ENCODE measurements around the gene ATP8B4.

ATP8B4 gene

DNA sequence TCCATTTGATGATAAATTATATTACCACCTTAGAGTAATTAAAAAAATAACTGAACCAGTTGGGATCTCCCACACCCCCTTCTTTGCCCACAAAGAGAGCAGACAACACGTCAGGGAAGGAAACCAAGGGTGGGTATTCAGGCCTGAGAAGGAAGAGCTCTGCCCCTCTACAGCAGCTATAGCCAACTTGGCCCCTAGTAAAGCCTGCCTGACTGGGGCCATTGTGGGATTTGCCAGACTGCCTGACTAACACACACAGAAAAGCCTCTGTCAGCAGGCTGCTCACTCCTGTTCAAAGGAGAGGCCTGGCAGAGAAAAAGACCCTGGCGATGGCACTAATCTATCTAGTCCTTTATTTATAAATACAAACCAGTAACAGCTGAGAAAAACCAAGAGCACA is 41.4 kb downstream of the ATP8B4 start:
- DNase-seq (ENCODE audit: low read depth, low spot score), result no peak
- Histone ChIP-seq H3K36me3 (ENCODE audit: control insufficient read depth, insufficient read depth, low read length) (no peaks in the 10 kb centered on the region), H3K27ac (ENCODE audit: low read length) (no peak overlapping the region), H3K27me3 (ENCODE audit: control insufficient read depth, insufficient read depth, low read length) (no peaks in the 10 kb centered on the region), H3K9me3 (ENCODE audit: control insufficient read depth, insufficient read depth, low read length) (no peaks in the 10 kb centered on the region), H3K4me1 (ENCODE audit: control insufficient read depth, insufficient read depth, low read length) (no peaks in the 10 kb centered on the region), H3K4me3 (ENCODE audit: low read length) (no peak overlapping the region)
- WGBS (ENCODE audit: insufficient coverage, insufficient read length), result no CpG with 5 or more reads among the region's 2 CpGs

DNA sequence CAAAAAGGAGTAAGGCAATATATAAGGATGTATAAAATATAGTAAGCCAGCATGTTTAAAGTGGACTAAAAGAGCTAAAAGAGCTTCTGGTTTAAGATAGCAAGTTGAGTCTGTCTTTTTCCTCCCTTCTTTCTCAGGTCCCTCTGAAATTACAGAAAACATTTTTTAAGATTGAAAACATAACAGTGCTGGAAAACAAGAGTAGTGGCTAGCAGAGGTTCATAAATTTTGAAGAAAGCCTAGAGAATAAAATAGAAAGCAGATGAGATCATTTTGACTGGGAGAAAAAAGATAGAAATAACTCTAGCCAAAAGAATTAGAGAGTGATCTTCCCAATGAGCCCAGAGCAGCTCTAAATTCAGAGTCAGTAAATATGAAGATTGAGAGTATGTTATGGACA is 41.9 kb downstream of the ATP8B4 start:
- no peaks in the 10 kb centered on the region for H3K9me3 ChIP-seq (ENCODE audit: control insufficient read depth, insufficient read depth, low read length)
- no peak for DNase-seq (ENCODE audit: low read depth, low spot score)
- no peaks in the 10 kb centered on the region for H3K27me3 ChIP-seq (ENCODE audit: control insufficient read depth, insufficient read depth, low read length)
- no peaks in the 10 kb centered on the region for H3K4me1 ChIP-seq (ENCODE audit: control insufficient read depth, insufficient read depth, low read length)
- no peaks in the 10 kb centered on the region for H3K36me3 ChIP-seq (ENCODE audit: control insufficient read depth, insufficient read depth, low read length)
- no peak overlapping the region for H3K4me3 ChIP-seq (ENCODE audit: low read length)
- H3K27ac ChIP-seq (ENCODE audit: low read length), result no peak overlapping the region

DNA sequence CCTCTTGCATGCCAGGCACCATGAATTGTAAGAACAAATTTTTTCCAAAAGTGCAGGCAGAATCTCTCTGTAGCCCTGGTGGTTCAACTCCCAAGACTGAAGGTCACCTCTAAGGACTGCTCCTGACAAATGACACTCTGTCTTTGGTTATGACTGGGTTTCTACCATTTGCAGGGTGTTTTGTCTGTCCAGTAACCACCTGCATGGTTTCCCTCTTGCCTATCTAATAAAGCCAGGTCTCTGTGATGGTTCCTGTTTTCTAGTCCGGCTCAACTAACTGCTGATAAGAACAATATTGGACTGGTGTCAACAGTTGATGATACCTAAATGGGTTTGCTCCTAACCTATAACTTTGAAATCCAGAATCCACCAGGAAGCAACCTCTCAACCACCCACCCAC is 43.7 kb downstream of the ATP8B4 start:
- Histone ChIP-seq H3K4me1 (ENCODE audit: control insufficient read depth, insufficient read depth, low read length) (no peaks in the 10 kb centered on the region), H3K4me3 (ENCODE audit: low read length) (no peak overlapping the region), H3K36me3 (ENCODE audit: control insufficient read depth, insufficient read depth, low read length) (no peaks in the 10 kb centered on the region), H3K9me3 (ENCODE audit: control insufficient read depth, insufficient read depth, low read length) (no peaks in the 10 kb centered on the region), H3K27me3 (ENCODE audit: control insufficient read depth, insufficient read depth, low read length) (no peaks in the 10 kb centered on the region), H3K27ac (ENCODE audit: low read length) (no peak overlapping the region)
- WGBS (ENCODE audit: insufficient coverage, insufficient read length), result no CpG with 5 or more reads among the region's 1 CpG
- no peak for DNase-seq (ENCODE audit: low read depth, low spot score)

DNA sequence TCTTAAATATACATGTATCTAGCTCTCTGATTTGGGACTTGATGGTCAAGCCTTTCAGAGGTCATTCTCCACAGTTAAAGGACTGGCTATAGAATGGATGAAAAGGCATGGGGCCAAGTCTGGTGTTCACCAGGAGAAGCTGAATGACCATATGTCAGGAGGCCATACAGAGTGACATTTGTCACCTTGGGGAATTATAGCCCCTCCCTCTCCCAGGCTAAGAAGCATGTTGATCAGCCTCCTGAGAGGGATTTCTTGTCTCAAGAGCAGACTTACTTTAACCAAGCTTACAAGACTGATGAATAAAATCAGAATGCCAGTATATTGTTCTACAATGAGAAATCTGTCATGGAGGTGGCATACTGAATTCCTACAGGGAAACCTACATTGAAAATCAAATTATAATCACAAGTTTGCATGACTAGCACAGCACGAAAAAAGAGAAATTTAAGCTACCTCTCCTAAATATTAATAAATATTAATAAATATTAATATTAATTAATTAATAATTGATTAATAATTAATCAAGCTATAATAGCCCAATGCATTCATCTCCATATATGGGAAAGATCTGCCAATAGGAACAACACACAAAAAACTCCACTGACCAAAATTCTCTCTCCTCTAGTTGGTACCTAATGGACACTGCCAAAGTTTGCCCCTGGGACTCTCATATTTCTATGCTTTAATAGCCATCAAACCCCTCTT is 47.3 kb downstream of the ATP8B4 start:
- Histone ChIP-seq H3K4me3 (ENCODE audit: low read length) (no peak overlapping the region), H3K27me3 (ENCODE audit: control insufficient read depth, insufficient read depth, low read length) (no peaks in the 10 kb centered on the region), H3K4me1 (ENCODE audit: control insufficient read depth, insufficient read depth, low read length) (no peaks in the 10 kb centered on the region), H3K36me3 (ENCODE audit: control insufficient read depth, insufficient read depth, low read length) (no peaks in the 10 kb centered on the region), H3K9me3 (ENCODE audit: control insufficient read depth, insufficient read depth, low read length) (no peaks in the 10 kb centered on the region), H3K27ac (ENCODE audit: low read length) (no peak overlapping the region)
- no peak for DNase-seq (ENCODE audit: low read depth, low spot score)
- no CpG with 5 or more reads among the region's 1 CpG for WGBS (ENCODE audit: insufficient coverage, insufficient read length)

DNA sequence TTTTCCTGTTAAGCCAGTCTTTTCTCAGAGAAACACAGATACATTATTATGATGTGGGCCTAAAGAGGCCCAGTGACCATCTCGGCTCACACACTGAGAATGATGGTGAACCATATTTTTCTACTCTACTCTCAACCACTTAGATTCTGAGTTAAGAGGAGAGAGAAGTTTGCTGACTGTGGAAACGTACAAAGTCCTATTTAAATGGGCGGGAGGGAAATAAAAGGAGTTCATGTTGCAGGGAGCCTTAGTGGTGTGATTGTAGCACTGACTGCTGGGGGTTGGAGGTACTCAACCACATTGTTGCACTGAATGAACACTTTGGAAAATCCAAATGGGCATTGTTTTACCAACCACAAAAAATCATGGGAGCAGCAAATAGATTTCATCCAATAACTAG is 51.0 kb downstream of the ATP8B4 start:
- Histone ChIP-seq H3K27ac (ENCODE audit: low read length) (no peak overlapping the region), H3K4me1 (ENCODE audit: control insufficient read depth, insufficient read depth, low read length) (no peaks in the 10 kb centered on the region), H3K9me3 (ENCODE audit: control insufficient read depth, insufficient read depth, low read length) (no peaks in the 10 kb centered on the region), H3K36me3 (ENCODE audit: control insufficient read depth, insufficient read depth, low read length) (no peaks in the 10 kb centered on the region), H3K27me3 (ENCODE audit: control insufficient read depth, insufficient read depth, low read length) (no peaks in the 10 kb centered on the region), H3K4me3 (ENCODE audit: low read length) (no peak overlapping the region)
- no peak for DNase-seq (ENCODE audit: low read depth, low spot score)
- WGBS (ENCODE audit: insufficient coverage, insufficient read length), result no CpG with 5 or more reads among the region's 3 CpGs

DNA sequence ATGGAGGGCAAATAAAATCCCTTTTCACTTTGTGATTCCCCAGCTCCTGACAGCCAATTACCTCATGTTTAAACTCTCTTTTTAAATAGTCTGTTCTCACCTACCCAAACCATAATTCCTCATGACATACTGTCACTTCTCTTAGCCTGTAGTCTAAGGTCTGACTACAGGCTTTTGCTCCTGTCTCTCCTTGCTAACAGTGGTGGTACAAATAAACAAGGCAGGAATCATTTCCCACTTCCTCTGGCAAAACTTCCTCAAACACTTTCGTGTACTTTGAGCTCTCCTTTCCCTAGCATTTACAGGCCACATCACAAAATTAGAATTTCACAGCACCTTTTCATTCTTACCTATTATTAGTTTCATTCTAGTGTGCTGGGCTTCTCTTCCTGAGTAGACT is 51.8 kb downstream of the ATP8B4 start:
- Histone ChIP-seq H3K4me3 (ENCODE audit: low read length) (no peak overlapping the region), H3K27me3 (ENCODE audit: control insufficient read depth, insufficient read depth, low read length) (no peaks in the 10 kb centered on the region), H3K36me3 (ENCODE audit: control insufficient read depth, insufficient read depth, low read length) (no peaks in the 10 kb centered on the region), H3K4me1 (ENCODE audit: control insufficient read depth, insufficient read depth, low read length) (no peaks in the 10 kb centered on the region), H3K27ac (ENCODE audit: low read length) (no peak overlapping the region), H3K9me3 (ENCODE audit: control insufficient read depth, insufficient read depth, low read length) (no peaks in the 10 kb centered on the region)
- DNase-seq (ENCODE audit: low read depth, low spot score), result no peak
- no CpG with 5 or more reads among the region's 1 CpG for WGBS (ENCODE audit: insufficient coverage, insufficient read length)

DNA sequence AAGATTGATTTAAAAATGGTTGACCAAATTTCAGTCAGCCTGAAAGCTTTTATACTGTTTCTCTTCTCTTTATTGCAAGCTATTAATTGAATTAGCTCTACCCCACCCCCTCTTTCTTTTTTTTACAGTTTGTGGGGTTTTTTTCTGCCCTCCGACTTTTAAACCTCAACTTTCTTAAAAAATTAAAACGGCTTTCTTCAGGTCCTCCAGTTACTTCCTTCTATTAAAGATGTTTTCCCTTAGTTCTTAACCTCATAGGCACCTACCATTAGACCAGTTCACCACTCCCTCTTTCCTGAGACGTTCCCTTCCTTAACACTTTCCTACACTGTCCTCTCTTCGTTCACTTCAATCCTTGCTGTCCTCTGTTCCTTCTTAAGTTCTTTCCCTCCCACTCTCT is 52.4 kb downstream of the ATP8B4 start:
- no peaks in the 10 kb centered on the region for H3K9me3 ChIP-seq (ENCODE audit: control insufficient read depth, insufficient read depth, low read length)
- no peak for DNase-seq (ENCODE audit: low read depth, low spot score)
- no peak overlapping the region for H3K27ac ChIP-seq (ENCODE audit: low read length)
- WGBS (ENCODE audit: insufficient coverage, insufficient read length), result no CpG with 5 or more reads among the region's 4 CpGs
- H3K4me3 ChIP-seq (ENCODE audit: low read length), result no peak overlapping the region
- no peaks in the 10 kb centered on the region for H3K27me3 ChIP-seq (ENCODE audit: control insufficient read depth, insufficient read depth, low read length)
- H3K4me1 ChIP-seq (ENCODE audit: control insufficient read depth, insufficient read depth, low read length), result no peaks in the 10 kb centered on the region
- no peaks in the 10 kb centered on the region for H3K36me3 ChIP-seq (ENCODE audit: control insufficient read depth, insufficient read depth, low read length)

DNA sequence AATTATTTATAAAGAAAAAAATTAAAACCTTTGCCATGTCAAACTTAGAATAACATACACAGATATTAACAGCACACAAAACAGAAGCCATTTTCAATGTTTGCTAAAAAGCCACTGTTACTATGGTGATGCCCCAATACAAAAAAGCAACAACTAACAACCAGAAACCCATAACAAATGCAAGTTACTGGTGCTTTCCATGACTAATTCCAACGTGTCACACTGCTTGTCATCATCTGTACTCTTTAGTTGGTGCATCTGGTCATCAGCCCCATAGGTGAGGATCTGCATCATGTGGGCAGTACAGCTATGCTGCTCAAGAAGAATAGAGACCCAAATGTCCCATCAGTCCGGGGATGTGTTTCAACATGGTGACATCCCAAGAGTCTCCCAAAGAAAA is 52.8 kb downstream of the ATP8B4 start:
- no CpG with 5 or more reads among the region's 2 CpGs for WGBS (ENCODE audit: insufficient coverage, insufficient read length)

DNA sequence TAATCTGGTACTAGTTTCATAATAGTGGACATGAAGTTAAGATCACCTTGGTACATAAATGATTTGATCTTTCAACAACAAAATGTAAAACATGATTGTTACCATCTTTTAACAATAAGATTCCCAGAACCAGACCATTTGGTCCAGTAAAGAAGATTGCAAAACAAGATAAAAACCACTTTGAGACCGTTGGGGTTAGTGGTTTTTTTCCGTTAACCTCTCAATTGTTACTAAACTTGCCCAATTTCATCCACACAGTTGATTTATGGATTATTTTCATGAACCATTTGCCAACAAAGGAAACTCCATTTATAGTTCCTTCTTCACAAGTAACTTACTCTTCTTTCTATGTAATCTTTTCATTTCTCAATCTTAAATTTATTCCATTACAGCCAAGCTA is 53.8 kb downstream of the ATP8B4 start:
- no peak for DNase-seq (ENCODE audit: low read depth, low spot score)
- H3K4me1 ChIP-seq (ENCODE audit: control insufficient read depth, insufficient read depth, low read length), result no peaks in the 10 kb centered on the region
- no CpG with 5 or more reads among the region's 2 CpGs for WGBS (ENCODE audit: insufficient coverage, insufficient read length)
- H3K36me3 ChIP-seq (ENCODE audit: control insufficient read depth, insufficient read depth, low read length), result no peaks in the 10 kb centered on the region
- no peaks in the 10 kb centered on the region for H3K9me3 ChIP-seq (ENCODE audit: control insufficient read depth, insufficient read depth, low read length)
- H3K27me3 ChIP-seq (ENCODE audit: control insufficient read depth, insufficient read depth, low read length), result no peaks in the 10 kb centered on the region
- H3K4me3 ChIP-seq (ENCODE audit: low read length), result no peak overlapping the region
- no peak overlapping the region for H3K27ac ChIP-seq (ENCODE audit: low read length)

More for the DNA sequence above, 52.8 kb downstream of the ATP8B4 start:
- Histone ChIP-seq H3K27ac (ENCODE audit: low read length) (no peak overlapping the region), H3K36me3 (ENCODE audit: control insufficient read depth, insufficient read depth, low read length) (no peaks in the 10 kb centered on the region), H3K27me3 (ENCODE audit: control insufficient read depth, insufficient read depth, low read length) (no peaks in the 10 kb centered on the region), H3K4me1 (ENCODE audit: control insufficient read depth, insufficient read depth, low read length) (no peaks in the 10 kb centered on the region), H3K4me3 (ENCODE audit: low read length) (no peak overlapping the region), H3K9me3 (ENCODE audit: control insufficient read depth, insufficient read depth, low read length) (no peaks in the 10 kb centered on the region)
- no peak for DNase-seq (ENCODE audit: low read depth, low spot score)

DNA sequence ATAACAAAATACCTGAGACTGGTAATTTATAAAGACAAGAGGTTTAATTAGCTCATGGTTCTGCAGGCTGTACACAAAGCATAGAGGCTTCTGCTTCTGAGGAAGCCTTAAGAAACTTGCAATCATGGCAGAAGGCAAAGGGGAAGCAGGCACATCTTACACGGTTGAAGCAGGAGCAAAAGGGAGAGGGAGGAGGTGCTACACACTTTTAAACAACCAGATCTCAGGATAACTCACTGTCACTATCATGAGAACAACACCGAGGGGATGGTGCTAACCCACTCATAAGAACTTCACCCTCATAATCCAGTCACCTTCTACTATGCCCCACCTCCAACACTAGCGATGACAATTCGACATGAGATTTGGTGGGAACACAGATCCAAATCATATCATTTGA is 54.4 kb downstream of the ATP8B4 start:
- no peak for DNase-seq (ENCODE audit: low read depth, low spot score)
- WGBS (ENCODE audit: insufficient coverage, insufficient read length), result no CpG with 5 or more reads among the region's 4 CpGs
- no peaks in the 10 kb centered on the region for H3K36me3 ChIP-seq (ENCODE audit: control insufficient read depth, insufficient read depth, low read length)
- no peak overlapping the region for H3K4me3 ChIP-seq (ENCODE audit: low read length)
- H3K4me1 ChIP-seq (ENCODE audit: control insufficient read depth, insufficient read depth, low read length), result no peaks in the 10 kb centered on the region
- no peaks in the 10 kb centered on the region for H3K27me3 ChIP-seq (ENCODE audit: control insufficient read depth, insufficient read depth, low read length)
- no peak overlapping the region for H3K27ac ChIP-seq (ENCODE audit: low read length)
- H3K9me3 ChIP-seq (ENCODE audit: control insufficient read depth, insufficient read depth, low read length), result no peaks in the 10 kb centered on the region

DNA sequence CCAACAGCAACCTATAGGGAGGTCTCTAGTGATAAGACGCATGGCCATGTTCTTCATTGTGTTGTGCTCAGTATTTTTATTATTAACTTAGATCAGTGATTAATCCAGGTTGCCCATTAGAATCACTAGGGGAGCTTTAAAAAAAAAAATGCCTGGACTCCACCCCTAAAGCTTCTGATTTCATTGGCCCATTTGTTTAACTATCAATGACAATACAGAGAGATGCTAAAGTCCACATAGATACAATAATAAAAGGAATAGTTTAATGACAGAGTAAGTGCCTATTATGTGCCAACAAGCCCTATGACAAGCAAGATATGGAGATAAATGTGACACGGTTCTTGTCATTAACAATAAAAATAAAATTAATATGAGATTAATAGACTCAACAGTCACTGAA is 55.8 kb downstream of the ATP8B4 start:
- Histone ChIP-seq H3K27ac (ENCODE audit: low read length) (no peak overlapping the region), H3K9me3 (ENCODE audit: control insufficient read depth, insufficient read depth, low read length) (no peaks in the 10 kb centered on the region), H3K36me3 (ENCODE audit: control insufficient read depth, insufficient read depth, low read length) (no peaks in the 10 kb centered on the region), H3K4me3 (ENCODE audit: low read length) (no peak overlapping the region), H3K27me3 (ENCODE audit: control insufficient read depth, insufficient read depth, low read length) (no peaks in the 10 kb centered on the region), H3K4me1 (ENCODE audit: control insufficient read depth, insufficient read depth, low read length) (no peaks in the 10 kb centered on the region)
- DNase-seq (ENCODE audit: low read depth, low spot score), result no peak
- WGBS (ENCODE audit: insufficient coverage, insufficient read length), result no CpG with 5 or more reads among the region's 2 CpGs

All from iPS DF 6.9 (cell line).